Fibroblast of pulmonary artery (primary cell): ENCODE measurements around the gene PTCD3.

ENCODE experiments used
- DNase-seq: peaks from one replicate; pipeline ENCODE4 v3.0.0-alpha.2; 2010; ENCODE audit warnings: low read depth
- H3K4me3 ChIP-seq: replicated peaks from 2 replicates; pipeline ENCODE4 v1.5.1; 2011; ENCODE audit warnings: low read depth, mild to moderate bottlenecking, control low read depth, low read length, moderate library complexity
- TF ChIP-seq, protein P1 (sequence below): IDR thresholded peaks from 2 replicates; pipeline ENCODE4 v1.5.1; 2011; ENCODE audit warnings: mild to moderate bottlenecking, control low read depth, low read length, inconsistent platforms; ENCODE audit errors: missing control alignments

The PTCD3 gene

DNA sequence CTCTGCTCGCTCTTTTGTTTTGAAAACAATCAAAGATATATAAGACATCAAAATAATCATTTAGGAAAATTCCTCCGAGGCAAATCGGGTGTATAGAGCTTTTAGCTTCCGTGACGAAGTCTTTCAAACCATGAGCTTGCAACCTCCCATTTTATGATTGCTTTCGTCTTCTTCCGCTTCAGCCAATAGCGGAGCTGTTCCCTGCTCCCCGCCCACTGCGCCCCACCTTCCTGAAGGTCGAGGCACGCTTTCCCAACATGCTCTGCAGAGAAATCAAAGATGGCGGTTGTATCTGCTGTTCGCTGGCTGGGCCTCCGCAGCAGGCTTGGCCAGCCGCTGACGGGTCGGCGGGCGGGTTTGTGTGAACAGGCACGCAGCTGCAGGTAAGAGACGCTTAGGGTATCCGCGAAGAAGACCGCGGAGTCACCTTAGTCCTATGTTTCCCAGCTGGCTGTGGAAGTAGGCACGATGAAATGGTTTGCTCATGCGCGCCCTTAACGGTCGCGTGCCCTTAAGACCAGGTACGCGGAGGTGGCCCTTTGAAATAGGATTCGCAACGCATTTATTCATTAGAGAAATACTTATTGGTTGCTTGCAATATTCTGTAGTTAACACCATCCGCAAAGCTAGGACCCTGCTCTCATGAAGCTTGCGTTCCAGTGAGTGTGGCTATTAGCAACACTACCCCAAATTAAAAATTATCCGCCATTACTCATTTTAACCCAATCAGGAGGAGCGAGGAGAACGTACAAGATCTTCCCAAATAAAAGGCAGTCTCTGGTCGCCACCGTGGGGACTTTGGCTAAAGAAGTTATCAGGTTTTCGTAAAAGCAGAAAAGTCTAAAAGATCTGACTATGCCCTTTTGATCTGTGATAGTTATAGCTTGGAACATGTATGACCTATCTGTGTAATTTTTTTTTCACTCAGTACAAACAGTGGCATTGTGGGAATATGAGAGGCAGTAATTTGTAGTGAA is at the start of gene PTCD3:
Gene PTCD3 (plus strand): TSS at position 267 of the 977 bp plus-strand sequence. CDS start 13 bp downstream, at position 280.
- peak within 1 kb of the TSS; percentile 66 for H3K4me3 ChIP-seq
- peak; percentile 96 for DNase-seq
- TF ChIP-seq, protein P1, sequence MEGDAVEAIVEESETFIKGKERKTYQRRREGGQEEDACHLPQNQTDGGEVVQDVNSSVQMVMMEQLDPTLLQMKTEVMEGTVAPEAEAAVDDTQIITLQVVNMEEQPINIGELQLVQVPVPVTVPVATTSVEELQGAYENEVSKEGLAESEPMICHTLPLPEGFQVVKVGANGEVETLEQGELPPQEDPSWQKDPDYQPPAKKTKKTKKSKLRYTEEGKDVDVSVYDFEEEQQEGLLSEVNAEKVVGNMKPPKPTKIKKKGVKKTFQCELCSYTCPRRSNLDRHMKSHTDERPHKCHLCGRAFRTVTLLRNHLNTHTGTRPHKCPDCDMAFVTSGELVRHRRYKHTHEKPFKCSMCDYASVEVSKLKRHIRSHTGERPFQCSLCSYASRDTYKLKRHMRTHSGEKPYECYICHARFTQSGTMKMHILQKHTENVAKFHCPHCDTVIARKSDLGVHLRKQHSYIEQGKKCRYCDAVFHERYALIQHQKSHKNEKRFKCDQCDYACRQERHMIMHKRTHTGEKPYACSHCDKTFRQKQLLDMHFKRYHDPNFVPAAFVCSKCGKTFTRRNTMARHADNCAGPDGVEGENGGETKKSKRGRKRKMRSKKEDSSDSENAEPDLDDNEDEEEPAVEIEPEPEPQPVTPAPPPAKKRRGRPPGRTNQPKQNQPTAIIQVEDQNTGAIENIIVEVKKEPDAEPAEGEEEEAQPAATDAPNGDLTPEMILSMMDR = no peak

- no peak overlapping the region for H3K4me3 ChIP-seq
- TF ChIP-seq, protein P1 = no peak
- DNase-seq = no peak
These were observed 49.3 kb upstream of the PTCD3 start for GRCh38 chr2:86056590-86057331.

GRCh38 chr2:86062043-86062442 is 44.0 kb upstream of the PTCD3 start:
- TF ChIP-seq, protein P1 = no peak
- H3K4me3 ChIP-seq = no peak overlapping the region
- peak; percentile 84 for DNase-seq

DNA sequence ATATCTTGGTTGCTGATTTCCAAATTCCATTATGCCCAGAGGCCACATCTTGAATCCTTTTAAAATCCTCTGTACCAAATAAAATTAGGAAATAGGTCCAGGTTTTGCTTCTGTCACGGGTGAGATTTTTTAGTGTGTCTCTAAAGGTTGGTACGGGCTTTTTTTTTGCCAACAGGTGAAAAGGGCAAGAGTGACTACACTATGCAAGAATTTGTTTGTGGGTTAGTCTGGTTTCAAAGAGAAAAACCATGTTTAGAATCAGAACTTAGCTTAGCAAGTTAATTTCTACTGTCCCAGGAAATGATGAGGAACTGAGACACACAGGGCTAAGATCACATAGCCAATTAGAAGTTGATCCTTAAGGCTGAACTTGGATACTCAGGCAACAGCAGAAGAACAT is 42.0 kb upstream of the PTCD3 start:
- no peak overlapping the region for H3K4me3 ChIP-seq
- DNase-seq = no peak
- TF ChIP-seq, protein P1 = no peak

DNA sequence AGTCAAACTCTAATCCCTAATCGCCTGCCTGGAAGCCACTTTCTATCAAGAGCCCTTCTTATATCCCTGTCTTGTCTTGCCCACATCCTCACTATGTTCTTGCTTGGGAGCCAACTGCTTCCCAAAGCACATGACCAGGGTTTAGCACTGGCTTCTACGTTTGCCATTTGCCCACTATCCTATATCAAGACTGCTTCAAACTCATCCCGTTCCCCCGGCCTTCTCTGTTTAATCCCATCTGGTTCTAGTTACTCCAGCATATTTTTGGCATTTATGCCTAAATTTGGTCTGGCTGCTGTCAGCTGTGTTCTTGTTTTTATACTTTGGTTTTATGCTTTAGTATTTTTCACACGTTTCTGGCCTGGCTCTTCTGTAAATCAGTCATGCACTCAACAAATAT is 40.5 kb upstream of the PTCD3 start:
- TF ChIP-seq, protein P1 = no peak
- no peak for DNase-seq

GRCh38 chr2:86066007-86066578 is 39.9 kb upstream of the PTCD3 start:
- no peak for DNase-seq
- no peak overlapping the region for H3K4me3 ChIP-seq
- TF ChIP-seq, protein P1 = no peak

More for the DNA sequence above, 40.5 kb upstream of the PTCD3 start:
- no peak overlapping the region for H3K4me3 ChIP-seq
